GF-D8 (cell line): ENCODE data around the gene UBE4A.
A peak's percentile ranks its signal among the peaks of the same experiment; 100 is the strongest.

Source experiments
- DNase-seq: peaks from one replicate; lab custom pipeline; 2025; lab: John Stamatoyannopoulos, UW

The UBE4A gene

DNA sequence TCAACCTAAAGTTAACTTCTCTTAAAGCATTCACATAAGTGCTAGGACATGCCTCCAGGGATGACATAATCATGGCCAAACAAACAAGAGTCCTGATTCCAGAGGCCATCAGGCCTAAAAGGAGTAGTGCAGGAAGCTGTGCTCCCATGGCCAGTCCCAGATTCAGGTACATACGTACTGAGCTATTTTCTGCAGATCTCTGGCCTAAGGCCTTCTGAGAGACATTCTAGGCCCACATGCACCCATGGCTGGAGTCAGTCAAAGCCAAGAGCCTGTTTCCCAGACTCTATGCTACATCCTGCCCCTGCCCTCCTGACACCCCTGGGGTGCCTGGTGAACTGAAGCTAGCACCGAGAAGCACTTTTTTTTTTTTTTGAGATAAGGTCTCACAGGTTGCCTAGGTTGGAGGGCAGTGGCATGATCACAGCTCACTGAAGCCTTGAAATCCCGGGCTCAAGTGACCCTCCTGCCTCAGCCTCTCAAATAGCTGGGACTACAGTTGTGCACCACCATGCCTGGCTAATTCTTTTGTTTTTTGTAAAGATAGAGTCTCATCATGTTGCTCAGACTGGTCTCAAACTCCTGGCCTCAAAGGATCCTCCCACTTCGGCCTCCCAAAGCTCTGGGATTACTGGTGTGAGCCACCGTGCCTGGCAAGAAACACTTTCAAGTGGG is 17.4 kb upstream of the UBE4A start:
- no peak for DNase-seq

DNA sequence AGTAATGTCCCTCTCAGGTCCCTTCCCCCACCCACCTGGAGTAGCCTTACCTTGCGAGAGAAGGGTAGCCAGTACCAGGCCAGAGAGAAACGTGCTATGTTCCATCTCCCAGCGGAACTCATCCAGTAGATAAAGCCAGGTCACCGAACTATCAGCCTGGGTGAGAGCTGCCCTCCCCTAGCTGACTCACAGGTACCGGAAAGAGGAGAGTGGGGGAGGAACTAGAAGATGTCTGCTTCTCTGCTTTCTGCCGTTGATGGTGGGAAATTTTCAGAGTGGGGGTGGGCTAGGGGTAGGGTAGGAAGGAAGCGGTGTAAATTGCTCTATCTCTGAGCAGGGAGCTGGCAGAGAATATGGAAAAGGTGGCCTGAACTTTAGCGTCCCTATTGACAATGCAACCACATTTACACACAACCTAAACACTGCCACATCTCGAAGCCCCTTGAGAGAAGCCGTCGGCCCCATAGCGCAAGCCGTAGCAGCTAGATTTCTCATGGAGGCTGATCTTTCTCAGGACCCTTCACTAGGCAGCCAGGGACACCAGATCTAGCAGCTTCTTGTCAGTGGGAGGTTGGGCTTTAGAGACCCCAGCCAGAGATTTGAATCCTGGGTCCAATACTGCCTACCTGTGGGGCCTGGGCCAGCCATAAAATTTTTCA is 16.8 kb upstream of the UBE4A start, which contains the start of gene CD3D:
Gene CD3D (minus strand): TSS at position 203 of the 659 bp plus-strand sequence. CDS start 98 bp downstream, at position 105.
- no peak for DNase-seq

DNA sequence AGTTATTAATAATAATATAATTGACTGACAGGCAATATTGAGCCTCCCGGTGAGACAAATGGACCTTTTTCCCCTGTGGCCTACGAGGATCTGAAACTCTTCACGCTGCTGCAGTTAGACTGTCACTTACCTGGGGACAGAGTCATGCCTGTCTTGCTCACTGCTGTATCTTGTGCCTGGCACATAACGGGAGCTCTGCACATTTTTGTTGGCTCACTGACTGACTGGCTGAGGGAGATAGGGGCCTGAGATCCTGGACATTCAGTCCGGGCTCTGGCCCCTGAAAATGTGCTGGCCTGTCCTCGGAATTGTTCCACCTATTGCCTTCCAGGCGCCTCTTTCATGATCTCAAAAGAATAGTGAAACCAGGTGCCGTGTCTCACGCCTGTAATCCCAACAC is 16.2 kb upstream of the UBE4A start:
- no peak for DNase-seq

DNA sequence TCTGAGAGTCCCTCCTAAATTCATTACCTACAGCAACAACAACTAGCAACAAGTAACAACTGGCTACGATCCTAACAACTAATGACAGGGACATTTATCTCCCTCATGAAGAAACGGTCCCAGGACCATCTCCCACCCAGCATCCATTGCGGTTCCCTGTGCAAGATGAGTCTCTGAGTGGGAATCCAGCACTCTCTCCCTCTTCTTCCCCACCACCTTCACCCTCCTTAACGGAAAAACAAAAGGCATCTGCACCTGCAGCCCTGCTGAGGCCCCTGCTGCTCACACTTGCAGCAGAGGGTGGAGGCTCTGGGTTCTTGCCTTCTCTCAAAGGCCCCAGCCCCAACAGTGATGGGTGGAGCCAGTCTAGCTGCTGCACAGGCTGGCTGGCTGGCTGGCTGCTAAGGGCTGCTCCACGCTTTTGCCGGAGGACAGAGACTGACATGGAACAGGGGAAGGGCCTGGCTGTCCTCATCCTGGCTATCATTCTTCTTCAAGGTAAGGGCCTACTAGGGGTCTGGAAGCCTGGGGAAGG is 15.4 kb upstream of the UBE4A start, which contains the start of gene CD3G:
Gene CD3G (plus strand): TSS at position 364 of the 535 bp plus-strand sequence. CDS start 80 bp downstream, at position 444.
- no peak for DNase-seq

DNA sequence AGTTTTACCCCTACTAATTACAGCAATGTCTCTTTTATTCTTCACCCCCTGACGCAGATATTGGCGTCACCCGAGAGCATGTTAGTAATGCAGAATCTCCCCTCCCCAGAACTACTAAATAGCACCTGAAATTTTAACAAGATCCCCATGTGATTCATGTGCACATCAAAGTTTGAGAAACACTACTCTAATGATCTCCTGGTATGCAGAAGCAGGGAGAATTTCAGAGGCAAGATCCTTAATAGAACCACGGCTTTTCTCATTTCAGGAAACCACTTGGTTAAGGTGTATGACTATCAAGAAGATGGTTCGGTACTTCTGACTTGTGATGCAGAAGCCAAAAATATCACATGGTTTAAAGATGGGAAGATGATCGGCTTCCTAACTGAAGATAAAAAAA is 9.9 kb upstream of the UBE4A start:
- no peak for DNase-seq

DNA sequence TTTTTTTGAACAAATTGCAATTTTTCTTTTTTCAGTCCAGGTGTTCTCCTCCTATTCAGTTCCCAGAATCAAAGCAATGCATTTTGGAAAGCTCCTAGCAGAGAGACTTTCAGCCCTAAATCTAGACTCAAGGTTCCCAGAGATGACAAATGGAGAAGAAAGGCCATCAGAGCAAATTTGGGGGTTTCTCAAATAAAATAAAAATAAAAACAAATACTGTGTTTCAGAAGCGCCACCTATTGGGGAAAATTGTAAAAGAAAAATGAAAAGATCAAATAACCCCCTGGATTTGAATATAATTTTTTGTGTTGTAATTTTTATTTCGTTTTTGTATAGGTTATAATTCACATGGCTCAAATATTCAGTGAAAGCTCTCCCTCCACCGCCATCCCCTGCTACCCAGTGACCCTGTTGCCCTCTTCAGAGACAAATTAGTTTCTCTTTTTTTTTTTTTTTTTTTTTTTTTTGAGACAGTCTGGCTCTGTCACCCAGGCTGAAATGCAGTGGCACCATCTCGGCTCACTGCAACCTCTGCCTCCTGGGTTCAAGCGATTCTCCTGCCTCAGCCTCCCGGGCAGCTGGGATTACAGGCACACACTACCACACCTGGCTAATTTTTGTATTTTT is 6.2 kb upstream of the UBE4A start:
- no peak for DNase-seq

DNA sequence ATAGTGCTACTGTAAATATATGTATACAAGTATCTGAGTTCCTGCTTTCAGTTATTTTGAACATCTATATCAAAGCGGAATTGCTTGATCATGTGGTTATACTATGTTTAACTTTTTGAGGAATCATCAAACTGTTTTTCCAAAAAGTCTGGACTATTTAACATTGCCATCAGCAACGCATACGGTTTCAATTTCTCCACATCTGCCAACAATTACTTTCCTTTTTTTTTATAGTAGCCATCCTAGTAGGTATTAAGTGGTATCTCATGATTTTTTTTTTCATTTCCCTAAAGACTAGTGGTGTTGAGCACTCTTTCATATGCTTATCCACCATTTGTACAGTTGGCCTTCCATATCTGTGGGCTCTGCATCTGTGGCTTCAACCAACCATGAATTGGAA is 1.3 kb upstream of the UBE4A start:
- DNase-seq: no peak

DNA sequence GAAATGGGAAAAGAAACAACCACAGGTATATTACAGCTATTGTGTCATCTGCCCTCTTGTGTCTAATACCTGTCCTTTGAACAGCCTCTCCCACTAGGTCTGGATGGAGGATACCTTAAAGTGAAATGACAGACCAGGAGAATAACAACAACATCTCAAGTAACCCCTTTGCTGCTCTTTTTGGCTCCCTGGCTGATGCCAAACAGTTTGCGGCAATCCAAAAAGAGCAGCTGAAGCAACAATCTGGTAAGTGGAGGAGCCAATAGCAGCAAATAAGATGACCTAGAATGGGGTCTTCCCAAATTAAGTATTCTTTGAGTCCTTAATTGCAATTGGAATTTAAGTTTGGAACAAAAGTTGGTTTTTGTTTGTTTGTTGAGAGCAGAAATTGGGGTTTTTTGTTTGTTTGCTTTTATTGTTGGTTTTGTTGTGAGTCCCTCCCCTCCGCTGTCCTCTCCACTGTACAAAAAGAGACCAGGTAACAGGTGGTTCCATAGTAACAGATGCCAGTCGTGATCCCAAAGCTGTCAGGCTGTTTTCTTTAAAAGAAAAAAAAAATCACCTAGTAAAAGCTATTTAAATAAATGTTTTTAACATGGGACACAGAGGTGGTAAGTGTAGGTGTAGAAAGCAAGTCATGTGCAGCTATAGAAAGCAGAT is 5.7 kb downstream of the UBE4A start:
- DNase-seq: no peak

DNA sequence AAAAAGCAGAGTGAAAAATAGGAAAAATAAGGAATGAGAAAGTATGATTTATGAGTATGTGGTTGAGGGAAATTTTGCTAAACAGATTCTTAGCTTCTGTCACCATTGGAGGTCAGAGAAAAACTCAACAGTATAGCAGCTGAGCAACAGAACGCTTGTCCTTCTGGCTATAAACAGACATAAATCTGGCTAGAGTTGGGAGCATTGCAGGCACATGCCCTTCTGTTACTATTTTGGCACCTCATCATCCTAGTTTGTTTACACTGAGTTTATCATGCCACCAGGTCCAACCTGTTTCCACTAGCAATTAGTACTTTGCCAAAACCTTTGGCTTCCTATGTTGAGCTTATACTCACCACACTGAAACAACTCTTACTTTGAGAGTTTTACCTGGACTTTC is 6.9 kb downstream of the UBE4A start:
- no peak for DNase-seq

DNA sequence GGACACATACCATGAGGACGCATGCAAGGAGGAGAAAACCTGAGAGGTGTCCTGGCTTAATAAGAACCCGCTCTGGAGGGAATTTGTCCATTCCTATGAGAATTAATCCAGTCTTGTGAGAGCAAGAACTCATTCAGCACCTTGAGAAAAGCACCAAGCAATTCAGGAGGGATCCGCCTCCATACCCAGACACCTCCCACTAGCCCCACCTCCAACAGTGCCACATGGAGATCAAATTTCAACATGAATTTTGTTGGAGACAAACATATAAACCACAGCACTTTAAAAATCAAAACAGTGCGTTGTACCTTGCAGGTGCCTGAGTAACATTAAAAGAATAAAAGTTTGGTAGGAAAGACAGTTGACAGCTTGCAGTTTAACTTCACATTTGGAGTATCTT is 11.4 kb downstream of the UBE4A start:
- DNase-seq: no peak

DNA sequence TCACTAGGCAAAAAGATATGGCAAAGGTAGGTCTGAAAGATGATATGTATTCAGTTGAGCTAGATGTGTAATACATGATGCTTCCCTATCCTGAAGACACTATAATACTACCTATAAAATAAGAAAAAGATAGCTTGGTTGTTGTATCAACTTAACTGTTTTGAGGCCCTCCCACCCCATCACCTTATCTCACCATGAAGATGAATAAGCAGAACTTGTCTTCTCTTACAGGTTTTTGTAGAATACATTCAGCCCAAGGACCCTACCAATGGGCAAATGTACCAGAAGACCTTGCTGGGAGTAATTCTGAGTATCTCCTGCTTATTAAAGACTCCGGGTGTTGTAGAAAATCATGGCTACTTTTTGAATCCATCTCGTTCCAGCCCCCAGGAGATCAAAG is 13.9 kb downstream of the UBE4A start:
- DNase-seq: no peak

DNA sequence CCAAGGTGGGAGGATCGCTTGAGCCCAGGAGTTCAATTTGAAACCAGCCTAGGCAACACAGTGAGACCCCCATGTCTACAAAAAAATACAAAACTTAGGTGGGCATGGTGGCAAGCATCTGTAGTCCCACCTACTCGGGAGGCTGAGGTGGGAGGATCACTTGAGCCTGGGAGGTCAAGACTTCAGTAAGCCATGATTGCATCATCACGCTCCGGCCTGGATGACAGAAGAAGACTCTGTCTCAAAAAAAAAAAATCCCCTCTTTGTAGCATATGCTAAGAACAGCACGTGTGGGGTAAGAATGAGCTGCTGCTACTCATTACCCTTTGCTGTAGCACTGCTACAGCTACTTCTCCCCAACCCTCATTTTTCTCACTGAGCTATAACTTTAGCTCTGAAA is 14.5 kb downstream of the UBE4A start:
- DNase-seq: no peak

DNA sequence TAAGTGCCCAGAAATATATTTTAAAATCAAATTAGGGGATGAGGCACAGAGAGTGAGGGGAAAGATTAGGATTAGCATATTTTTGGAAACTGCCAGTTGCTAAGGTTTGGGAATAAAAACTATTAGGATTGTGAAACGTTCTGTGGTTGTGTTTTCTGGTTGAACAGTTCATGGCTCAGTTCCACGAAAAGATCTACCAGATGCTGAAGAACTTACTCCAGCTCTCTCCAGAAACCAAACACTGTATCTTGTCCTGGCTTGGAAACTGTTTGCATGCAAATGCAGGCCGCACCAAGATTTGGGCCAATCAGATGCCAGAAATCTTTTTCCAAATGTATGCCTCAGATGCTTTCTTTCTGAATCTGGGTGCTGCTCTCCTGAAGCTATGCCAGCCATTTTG is 15.3 kb downstream of the UBE4A start:
- peak; percentile 28 for DNase-seq

DNA sequence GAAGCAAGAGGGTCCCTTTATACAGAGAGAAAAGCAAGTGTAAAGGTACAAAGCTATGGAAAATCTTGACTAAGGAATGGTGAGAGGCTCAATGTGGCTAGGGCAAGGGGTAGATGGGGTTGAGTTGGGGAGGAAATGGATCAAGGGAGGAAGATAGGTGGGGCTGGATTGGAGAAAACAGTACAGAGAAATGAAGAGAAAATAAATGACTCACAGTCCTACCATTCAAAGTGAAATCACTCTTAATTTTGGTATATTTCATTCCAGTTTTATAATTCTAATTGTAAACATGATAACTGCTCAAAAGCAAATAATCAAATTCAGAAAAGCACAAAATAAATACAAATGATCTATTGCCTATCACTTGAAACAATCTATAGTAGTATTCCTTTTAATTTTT is 16.6 kb downstream of the UBE4A start:
- DNase-seq: no peak

DNA sequence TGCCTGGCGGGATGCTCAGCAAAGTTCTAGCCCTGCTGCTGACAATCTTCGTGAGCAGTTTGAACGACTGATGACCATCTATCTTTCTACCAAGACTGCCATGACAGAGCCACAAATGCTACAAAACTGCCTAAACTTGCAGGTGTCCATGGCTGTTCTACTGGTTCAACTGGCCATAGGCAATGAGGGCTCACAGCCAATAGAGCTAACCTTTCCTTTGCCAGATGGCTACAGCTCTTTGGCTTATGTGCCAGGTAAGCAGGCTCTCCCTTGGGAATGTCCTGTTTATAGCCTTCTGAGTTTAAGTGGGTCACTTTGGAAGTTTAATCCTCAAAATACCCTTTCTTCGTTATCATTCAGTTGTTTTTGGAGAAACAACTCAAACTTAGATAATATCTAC is 20.1 kb downstream of the UBE4A start:
- DNase-seq: no peak

DNA sequence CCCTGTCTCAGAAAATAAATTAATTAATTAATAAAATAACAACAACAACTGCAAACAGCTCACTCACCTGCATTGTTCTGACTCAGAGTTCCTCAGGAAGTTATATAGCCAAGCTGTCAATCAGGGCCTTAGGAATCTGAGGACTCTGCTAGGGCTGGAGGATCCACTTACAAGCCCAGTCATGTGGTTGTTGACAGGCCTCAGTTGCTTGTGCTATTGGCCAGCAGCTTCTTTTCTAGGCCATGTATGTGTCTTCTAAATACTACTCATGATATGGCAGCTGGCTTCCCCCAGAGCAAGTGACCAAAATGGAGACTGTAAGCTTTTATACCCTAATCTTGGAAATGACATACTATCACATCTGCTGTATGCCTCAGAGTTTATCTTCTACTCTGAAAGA is 21.2 kb downstream of the UBE4A start:
- no peak for DNase-seq

DNA sequence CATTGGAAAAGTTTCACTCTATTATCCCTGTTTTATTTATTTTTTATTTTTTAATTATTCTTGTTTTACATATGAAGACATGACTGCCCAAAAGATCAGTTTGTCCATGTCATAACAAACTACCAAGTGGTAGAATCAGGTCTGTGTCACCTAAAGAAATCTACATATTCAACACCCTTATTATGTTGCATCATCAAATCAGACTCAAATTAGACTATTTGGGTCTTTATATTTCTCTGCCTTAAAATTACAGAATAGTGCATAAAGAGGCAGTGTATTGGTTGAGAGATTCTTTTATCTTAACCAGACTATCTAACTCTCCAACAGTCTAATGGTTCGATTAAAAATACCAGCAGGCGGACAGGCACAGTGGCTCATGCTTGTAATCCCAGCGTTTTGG is 23.6 kb downstream of the UBE4A start:
- no peak for DNase-seq

DNA sequence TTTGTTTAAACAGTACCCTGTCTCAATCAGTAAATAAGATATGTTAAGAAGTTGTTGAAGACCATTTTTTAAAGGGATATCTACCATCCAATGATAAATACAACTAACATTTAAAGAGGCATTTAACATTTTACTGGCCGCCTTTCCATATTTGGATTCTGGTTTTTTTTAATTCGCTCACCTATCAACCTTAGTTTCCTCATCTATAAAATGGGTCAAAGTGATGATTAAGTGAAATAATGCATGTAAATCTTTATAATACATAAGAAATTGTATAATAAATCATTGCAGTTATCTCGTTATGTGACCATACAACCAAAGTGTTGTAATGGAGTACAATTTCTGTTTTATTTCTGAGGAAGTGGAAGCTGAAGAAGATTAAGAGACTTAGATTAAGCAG is 24.3 kb downstream of the UBE4A start:
- no peak for DNase-seq

DNA sequence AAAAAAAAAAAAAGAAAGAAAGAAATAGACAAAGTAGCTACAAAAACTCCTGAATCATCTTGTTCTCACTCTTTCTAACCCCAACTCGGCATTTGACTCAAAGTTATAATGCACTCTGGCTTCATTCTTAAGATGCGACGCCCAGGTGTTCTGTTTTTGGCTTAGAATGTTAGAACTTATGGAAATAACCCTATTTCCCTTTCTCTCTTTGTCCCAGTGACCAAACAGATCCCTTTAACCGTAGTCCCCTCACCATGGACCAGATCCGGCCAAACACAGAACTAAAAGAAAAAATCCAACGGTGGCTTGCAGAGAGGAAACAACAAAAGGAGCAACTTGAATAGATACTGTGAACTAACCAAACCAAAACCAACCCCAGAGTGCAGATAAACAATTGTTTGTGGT is 36.7 kb downstream of the UBE4A start:
- DNase-seq: no peak

DNA sequence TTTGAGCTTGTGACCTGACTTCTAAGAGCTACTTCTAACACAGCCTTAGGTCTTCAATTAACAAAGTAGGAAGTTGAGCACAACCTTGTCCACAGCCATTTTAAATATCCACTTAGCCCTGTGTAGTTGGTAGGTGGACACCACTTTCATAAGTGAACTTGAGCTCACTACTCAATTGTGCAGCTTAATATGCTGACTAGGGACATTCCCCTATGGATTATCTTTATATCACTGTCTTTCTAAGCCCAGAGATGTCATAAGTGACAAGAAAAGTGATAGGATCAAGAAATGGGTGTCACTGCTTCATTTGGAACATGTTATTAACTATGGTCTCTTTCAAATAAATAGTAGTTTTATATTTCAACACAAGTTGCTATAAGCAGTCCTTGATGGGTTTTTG is 38.0 kb downstream of the UBE4A start:
- no peak for DNase-seq

DNA sequence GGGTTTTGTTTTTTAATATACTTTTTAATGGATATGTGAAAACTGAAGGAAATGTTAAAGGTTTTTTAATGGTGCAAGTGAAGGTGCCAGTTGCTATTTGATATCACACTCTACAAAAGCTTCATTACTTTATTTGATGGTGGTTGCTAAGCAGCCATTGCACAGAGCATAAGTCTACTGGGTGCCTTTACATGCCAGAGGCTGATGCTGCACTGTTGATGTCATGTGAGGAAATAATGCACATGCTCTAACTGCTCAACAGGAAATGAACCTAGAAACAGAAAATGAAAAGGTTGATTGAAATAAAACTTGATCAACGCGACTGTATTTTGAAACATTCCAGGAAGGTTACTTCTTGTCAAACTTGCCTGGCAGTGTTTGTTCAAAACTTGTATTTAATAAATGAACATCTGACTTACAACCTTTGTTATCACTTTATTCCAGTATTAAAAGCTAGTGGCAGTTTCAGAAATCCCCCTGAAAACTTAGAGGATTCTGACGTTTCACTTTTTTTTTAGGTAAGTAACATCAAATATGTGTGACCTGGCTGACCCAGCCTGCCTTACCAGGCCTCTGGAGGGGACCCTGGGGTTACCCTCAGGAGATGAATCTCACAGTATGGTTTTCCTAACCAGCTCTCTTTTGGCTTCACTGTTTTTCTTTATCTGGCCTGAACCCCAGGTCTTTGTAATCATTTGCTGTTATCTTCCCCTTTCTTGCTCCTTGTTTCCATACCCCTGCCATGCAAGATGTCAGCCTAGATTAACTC is 39.6 kb downstream of the UBE4A start:
- DNase-seq: peak; percentile 40
